IMR-90 (cell line): ENCODE data around the gene STX1B. TPM values are rescaled to one million over a fixed set of nuclear protein-coding genes. Genes with fewer than 3 reads are reported as not detected.

Experiments
- ATAC-seq: fragments of 200-7000 bp; cut with Tn5 transposase; 2 replicates; pipeline ENCODE4 v1.9.1; 2020; ENCODE audit warnings: low read depth, mild to moderate bottlenecking, moderate library complexity
- BruUV-seq: library from RNA; stranded (reverse); fragments of 400-500 nt; replicated peaks from 2 replicates; lab custom pipeline; 2021; lab: Mats Ljungman, UMichigan
- CTCF ChIA-PET: fragments of 300-600 bp; formaldehyde crosslinking; extraction: SDS; loops from one replicate; lab custom pipeline; 2021; ENCODE audit warnings: antibody characterized with exemption; lab: Yijun Ruan, JAX
- POLR2A ChIA-PET: fragments of 300-600 bp; sonication (Branson Sonifier 250); formaldehyde crosslinking; loops from one replicate; lab custom pipeline; 2022; ENCODE audit warnings: antibody characterized with exemption; ENCODE audit not compliant: unreplicated experiment; lab: Charles Lee
- DNase-seq: peaks from one replicate; pipeline ENCODE4 v3.0.0; 2013
- H2AFZ ChIP-seq: replicated peaks from 2 replicates; pipeline ENCODE3; 2013; ENCODE audit warnings: low read length, mild to moderate bottlenecking; ENCODE audit not compliant: poor library complexity
- H2AK5ac ChIP-seq: 2 replicates; pipeline ENCODE4 v1.6.1; 2013; ENCODE audit warnings: low read depth, low read length, inconsistent platforms
- H2AK9ac ChIP-seq: replicated peaks from 2 replicates; pipeline ENCODE3; 2013; ENCODE audit warnings: mild to moderate bottlenecking, low read depth, low read length, moderate library complexity; ENCODE audit not compliant: poor library complexity
- H2BK120ac ChIP-seq: 2 replicates; pipeline ENCODE4 v1.6.1; 2013; ENCODE audit warnings: low read depth, low read length, inconsistent platforms
- H2BK15ac ChIP-seq: 3 replicates; pipeline ENCODE4 v1.6.1; 2013; ENCODE audit warnings: low read depth, low read length, inconsistent platforms
- H2BK20ac ChIP-seq: 2 replicates; pipeline ENCODE4 v1.6.1; 2013; ENCODE audit warnings: low read depth, mild to moderate bottlenecking, inconsistent platforms, low read length, moderate library complexity
- H2BK5ac ChIP-seq: 2 replicates; pipeline ENCODE4 v1.6.1; 2013; ENCODE audit warnings: mild to moderate bottlenecking, low read depth, low read length, inconsistent platforms; ENCODE audit not compliant: poor library complexity, severe bottlenecking
- H3K14ac ChIP-seq: replicated peaks from 2 replicates; pipeline ENCODE4 v1.6.1; 2013; ENCODE audit warnings: low read depth, low read length, inconsistent platforms
- H3K18ac ChIP-seq: 2 replicates; pipeline ENCODE4 v1.6.1; 2013; ENCODE audit warnings: low read depth, low read length, control low read depth
- H3K23ac ChIP-seq: 2 replicates; pipeline ENCODE4 v1.6.1; 2013; ENCODE audit warnings: low read depth, low read length, inconsistent platforms
- H3K27ac ChIP-seq: 2 replicates; pipeline ENCODE4 v1.5.1; 2013; ENCODE audit warnings: mild to moderate bottlenecking, control low read depth, low read length; ENCODE audit not compliant: insufficient read depth
- H3K27me3 ChIP-seq: 2 replicates; pipeline ENCODE4 v1.6.1; 2013; ENCODE audit warnings: low read length; ENCODE audit not compliant: control insufficient read depth, insufficient read depth
- H3K36me3 ChIP-seq: 2 replicates; pipeline ENCODE4 v1.6.1; 2013; ENCODE audit warnings: low read length, mixed read lengths; ENCODE audit not compliant: control insufficient read depth, insufficient read depth
- H3K4ac ChIP-seq: 2 replicates; pipeline ENCODE4 v1.6.1; 2013; ENCODE audit warnings: low read depth, low read length, inconsistent platforms
- H3K4me1 ChIP-seq: 2 replicates; pipeline ENCODE4 v1.6.1; 2013; ENCODE audit warnings: low read length, mixed read lengths; ENCODE audit not compliant: control insufficient read depth, insufficient read depth
- H3K4me2 ChIP-seq: 2 replicates; pipeline ENCODE4 v1.6.1; 2013; ENCODE audit warnings: low read depth, mild to moderate bottlenecking, control low read depth, low read length, moderate library complexity
- H3K4me3 ChIP-seq: 2 replicates; pipeline ENCODE4 v1.5.1; 2013; ENCODE audit warnings: low read depth, mild to moderate bottlenecking, control low read depth, low read length, moderate library complexity; ENCODE audit not compliant: insufficient read depth
- H3K56ac ChIP-seq: 2 replicates; pipeline ENCODE4 v1.6.1; 2013; ENCODE audit warnings: low read length, inconsistent platforms; ENCODE audit not compliant: insufficient read depth; ENCODE audit errors: extremely low read depth
- H3K79me1 ChIP-seq, 2 experiments: 2 replicates each; pipeline ENCODE4 v1.6.1; 2013; ENCODE audit warnings: low read length in 2 of 2, inconsistent platforms in 1 of 2, low read depth in 1 of 2
- H3K9ac ChIP-seq: 2 replicates; pipeline ENCODE4 v1.6.1; 2013; ENCODE audit warnings: low read depth, low read length, control low read depth
- H3K9me1 ChIP-seq: 2 replicates; pipeline ENCODE4 v1.6.1; 2013; ENCODE audit warnings: low read length, inconsistent platforms; ENCODE audit not compliant: insufficient read depth
- H3K9me3 ChIP-seq: 2 replicates; pipeline ENCODE4 v1.6.1; 2013; ENCODE audit warnings: low read length; ENCODE audit not compliant: control insufficient read depth, insufficient read depth
- H4K20me1 ChIP-seq: 2 replicates; pipeline ENCODE4 v1.6.1; 2013; ENCODE audit warnings: low read length, inconsistent platforms; ENCODE audit not compliant: insufficient read depth
- H4K5ac ChIP-seq: 2 replicates; pipeline ENCODE4 v1.6.1; 2013; ENCODE audit warnings: mild to moderate bottlenecking, low read depth, low read length, control low read depth
- H4K8ac ChIP-seq, 2 experiments: 2 replicates each; pipeline ENCODE4 v1.6.1; 2013; ENCODE audit warnings: low read depth in 2 of 2, low read length in 2 of 2, control low read depth in 1 of 2, inconsistent platforms in 1 of 2
- H4K91ac ChIP-seq: 2 replicates; pipeline ENCODE4 v1.6.1; 2013; ENCODE audit warnings: low read depth, low read length, inconsistent platforms; ENCODE audit not compliant: insufficient read depth
- BHLHE40 ChIP-seq: fragments of 150-350 bp; IDR thresholded peaks from 2 replicates; pipeline ENCODE4 v1.6.1; 2016; ENCODE audit warnings: mild to moderate bottlenecking, low read depth, low read length
- CEBPB ChIP-seq: IDR thresholded peaks from 2 replicates; pipeline ENCODE4 v1.6.1; 2012; ENCODE audit warnings: low read depth, low read length, improper control_type of control experiment
- CHD1 ChIP-seq: IDR thresholded peaks from 2 replicates; pipeline ENCODE4 v1.6.1; 2012; ENCODE audit warnings: low read depth, low read length, improper control_type of control experiment
- CTCF ChIP-seq: conservative IDR thresholded peaks from 2 replicates; pipeline ENCODE4 v1.5.1; 2012; ENCODE audit warnings: mild to moderate bottlenecking, low read depth, low read length, improper control_type of control experiment
- ELK1 ChIP-seq: fragments of 150-350 bp; IDR thresholded peaks from 2 replicates; pipeline ENCODE4 v1.6.1; 2016; ENCODE audit warnings: low read depth, mild to moderate bottlenecking, low read length, moderate library complexity, borderline replicate concordance
- FOS ChIP-seq: fragments of 150-350 bp; IDR thresholded peaks from 2 replicates; pipeline ENCODE4 v1.6.1; 2016; ENCODE audit warnings: low read depth, low read length
- MAFK ChIP-seq: IDR thresholded peaks from 2 replicates; pipeline ENCODE4 v1.6.1; 2012; ENCODE audit warnings: low read depth, low read length, improper control_type of control experiment
- MAZ ChIP-seq: IDR thresholded peaks from 2 replicates; pipeline ENCODE4 v1.6.1; 2012; ENCODE audit warnings: low read depth, mild to moderate bottlenecking, low read length, improper control_type of control experiment, moderate library complexity, borderline replicate concordance
- MXI1 ChIP-seq: IDR thresholded peaks from 2 replicates; pipeline ENCODE4 v1.6.1; 2012; ENCODE audit warnings: low read depth, mild to moderate bottlenecking, low read length, moderate library complexity, borderline replicate concordance
- NFE2L2 ChIP-seq: fragments of 150-350 bp; IDR thresholded peaks from 2 replicates; pipeline ENCODE4 v1.6.1; 2016; ENCODE audit warnings: low read depth, mild to moderate bottlenecking, low read length
- POLR2A ChIP-seq: IDR thresholded peaks from 2 replicates; pipeline ENCODE4 v1.6.1; 2012; ENCODE audit warnings: mild to moderate bottlenecking, low read depth, low read length
- RAD21 ChIP-seq: IDR thresholded peaks from 2 replicates; pipeline ENCODE4 v1.6.1; 2012; ENCODE audit warnings: low read length, improper control_type of control experiment
- RCOR1 ChIP-seq: IDR thresholded peaks from 2 replicates; pipeline ENCODE4 v1.6.1; 2012; ENCODE audit warnings: mild to moderate bottlenecking, low read length, improper control_type of control experiment; ENCODE audit not compliant: insufficient replicate concordance
- RFX5 ChIP-seq: IDR thresholded peaks from 2 replicates; pipeline ENCODE4 v1.8.0; 2012; ENCODE audit warnings: low read depth, mild to moderate bottlenecking, low read length, moderate library complexity
- SMC3 ChIP-seq: fragments of 150-350 bp; IDR thresholded peaks from 2 replicates; pipeline ENCODE4 v1.6.1; 2016; ENCODE audit warnings: low read depth, mild to moderate bottlenecking, antibody characterized with exemption, low read length, moderate library complexity
- USF2 ChIP-seq: fragments of 150-350 bp; IDR thresholded peaks from 2 replicates; pipeline ENCODE4 v1.6.1; 2017; ENCODE audit warnings: mild to moderate bottlenecking, antibody characterized with exemption, low read length, low read depth
- WGBS, 2 experiments: methylation state at CpG; one replicate each; pipeline versions ENCODE4 v1.1.5 to v1.1.7; 2013; ENCODE audit warnings: missing lambda C conversion rate in 2 of 2; ENCODE audit not compliant: insufficient read length in 1 of 2; ENCODE audit errors: extremely low coverage in 2 of 2; 5-methylcytosine and 5-hydroxymethylcytosine counted together
- dilution Hi-C: fragments of 300-500 bp; cut with HindIII; formaldehyde crosslinking; loops from one replicate; pipeline ENCODE4 v1.14.3; 2018; ENCODE audit warnings: low sequenced_read_pairs; ENCODE audit not compliant: unreplicated experiment
- in situ Hi-C: fragments of 300-500 bp; cut with MboI; formaldehyde crosslinking; loops from 3 replicates; pipeline ENCODE4 v1.14.3; 2019; ENCODE audit warnings: low sequenced_read_pairs, inconsistent platforms, mixed read lengths
- intact Hi-C: fragments of 100-400 bp; cut with micrococcal nuclease; formaldehyde crosslinking; loops from 2 replicates; pipeline ENCODE4 v1.10.0; 2022
- polyA plus RNA-seq, 3 experiments: library from polyadenylated mRNA; depleted of rRNA; stranded (reverse); fragments of >200 nt; gene quantifications; 2 replicates each; pipeline ENCODE4 v1.2.3, GENCODE V29; 2012; ENCODE audit warnings: low replicate concordance in 1 of 3
- total RNA-seq: library from RNA; depleted of rRNA; stranded (reverse); fragments of >200 nt; gene quantifications from 2 replicates; pipeline ENCODE4 v1.2.3, GENCODE V29; 2012

Gene STX1B
- total and polyA plus RNA-seq, 2 of the 4 experiments (the other 2 are of a cell fraction): 3.9 to 14.9 TPM

GRCh38 chr16:30942426-30942806 lies 68.0 kb downstream of the STX1B start:
- Histone ChIP-seq H2AK5ac (peak overlapping the region; percentile 92; the same call in 1 of the 2 replicates), H3K4me3 (no peak overlapping the region), H3K18ac (no peak overlapping the region), H3K14ac (no peak overlapping the region), H3K79me1 (peaks cover 25 to 32% of the 10 kb centered on the region in 2 experiments), H3K9me1 (no peaks in the 10 kb centered on the region), H2BK15ac (no peak overlapping the region), H2AK9ac (peak overlapping the region; percentile 87), H3K9me3 (no peaks in the 10 kb centered on the region), H4K5ac (no peak overlapping the region), H2AFZ (peak overlapping the region; percentile 87), H3K56ac (no peak overlapping the region), H3K23ac (no peak overlapping the region), H3K4me1 (peaks cover 6% of the 10 kb centered on the region), H3K27me3 (no peaks in the 10 kb centered on the region), H2BK120ac (no peak overlapping the region), H3K27ac (no peak overlapping the region), H3K9ac (no peak overlapping the region), H4K20me1 (peaks cover 9% of the 10 kb centered on the region), H2BK20ac (no peak overlapping the region), H4K8ac (peak overlapping the region in 1 of 2 experiments; percentile 66; a peak in 1 of 4 replicates), H3K36me3 (peaks cover 38% of the 10 kb centered on the region), H4K91ac (no peak overlapping the region), H2BK5ac (no peak overlapping the region), H3K4ac (no peak overlapping the region; the same call in 1 of the 2 replicates), H3K4me2 (no peak overlapping the region)
- no peak for DNase-seq
- dilution Hi-C loops: no loop called here
- CTCF ChIA-PET: interaction anchor here (1.0 to 2.0 kb wide), 3 partner anchors 13 to 19 kb away, joined by 3 to 4 read pairs (median 4); partner anchors contain the start of gene FBXL19
- intact Hi-C loops: no loop called here
- TF ChIP-seq CEBPB (no peak), RAD21 (no peak), ELK1 (no peak), CHD1 (no peak), RCOR1 (no peak), MAZ (no peak), FOS (no peak), RFX5 (no peak), MAFK (no peak), POLR2A (no peak), NFE2L2 (no peak), SMC3 (no peak), CTCF (no peak), USF2 (no peak), BHLHE40 (no peak), MXI1 (no peak)
- POLR2A ChIA-PET: no interaction called here
- no peak for ATAC-seq
- no CpG with 5 or more reads among the region's 4 CpGs for WGBS, 2 experiments
- BruUV-seq: no TSS peak
- in situ Hi-C loops: no loop called here
